HG02571 (cell line): ENCODE measurements around the gene SREBF1.

ENCODE experiments used
- ATAC-seq: cut with Tn5 transposase; IDR thresholded peaks from one replicate; pipeline ENCODE4 v1.9.1; 2021; ENCODE audit warnings: mild to moderate bottlenecking, moderate library complexity; ENCODE audit not compliant: unreplicated experiment

Gene SREBF1

GRCh38 chr17:17842111-17842876 is 5.5 kb upstream of the SREBF1 start:
- ATAC-seq, result no peak

DNA sequence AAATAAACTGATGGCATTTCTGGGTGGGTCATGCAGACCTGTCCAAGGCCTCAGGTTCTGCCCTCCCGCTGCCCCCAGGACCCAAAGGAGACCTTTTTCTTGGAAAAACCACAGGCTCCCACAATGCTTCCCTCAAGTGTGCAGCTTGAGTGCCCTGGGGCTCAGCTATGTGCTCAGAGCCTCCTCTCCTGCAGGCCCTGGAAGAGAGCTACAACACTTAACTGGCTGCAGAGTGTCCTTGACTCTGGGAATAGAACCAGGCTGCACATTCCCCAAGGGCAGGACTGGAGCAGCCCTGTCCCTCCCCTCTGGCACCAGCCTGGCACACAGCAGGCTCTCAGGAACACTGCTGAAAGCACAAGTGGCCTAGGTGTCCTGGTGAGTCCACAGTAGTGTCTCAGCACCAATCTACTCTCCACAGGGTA is 4.8 kb upstream of the SREBF1 start:
- no peak for ATAC-seq

GRCh38 chr17:17840751-17841591 is 4.2 kb upstream of the SREBF1 start:
- no peak for ATAC-seq

GRCh38 chr17:17839791-17840707 is 3.3 kb upstream of the SREBF1 start:
- ATAC-seq, result peak; percentile 45

GRCh38 chr17:17837966-17838962 is 1.5 kb upstream of the SREBF1 start:
- no peak for ATAC-seq

DNA sequence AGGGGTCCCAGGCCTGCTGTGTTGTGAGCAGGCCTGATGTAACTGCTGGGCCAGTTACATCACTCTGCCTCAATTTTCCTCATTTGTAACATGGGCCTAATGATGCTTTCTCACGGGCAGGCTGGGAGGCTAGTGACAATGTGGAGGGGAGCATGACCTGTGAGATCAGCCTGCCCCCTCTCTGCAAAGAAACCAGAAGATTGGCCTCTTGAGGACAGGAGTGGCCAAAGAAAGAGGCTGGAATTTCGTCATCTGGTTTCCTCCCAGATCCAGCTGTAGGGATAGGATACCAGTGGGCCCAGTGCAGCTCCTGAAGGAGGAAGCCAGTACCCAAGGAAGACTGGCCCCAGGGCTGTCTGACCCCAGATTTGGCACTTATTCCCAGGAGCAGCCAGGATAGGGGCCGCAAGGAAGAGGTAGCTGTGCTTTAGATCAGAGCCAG is 615 bp upstream of the SREBF1 start:
- ATAC-seq, result no peak

DNA sequence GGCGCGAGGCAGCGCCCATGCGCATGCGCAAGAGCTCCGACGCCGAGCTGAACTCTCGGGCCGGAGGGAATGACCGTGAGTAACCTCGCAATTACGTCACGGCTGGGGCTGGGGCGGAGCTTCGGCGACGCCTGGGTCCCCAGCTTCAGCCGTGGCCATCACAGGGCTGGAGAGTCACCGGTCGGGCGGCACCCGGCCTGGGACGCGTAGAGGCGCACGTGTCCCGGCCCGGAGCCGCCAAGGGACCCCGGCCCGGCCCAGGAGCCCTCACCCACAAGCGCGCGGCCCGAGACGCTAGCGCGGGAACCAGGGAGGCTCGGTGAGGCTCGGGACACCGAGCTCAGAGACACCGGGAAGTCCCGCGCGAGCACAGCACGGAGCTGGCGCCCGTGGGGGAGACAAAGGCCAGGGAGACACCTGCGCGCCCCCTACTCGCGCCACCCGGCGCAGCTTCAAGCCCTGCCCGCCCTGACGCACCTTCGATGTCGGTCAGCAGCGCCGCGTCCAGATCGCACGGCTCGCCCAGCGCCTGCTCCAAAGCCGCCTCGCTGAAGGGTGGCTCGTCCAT is 452 bp downstream of the SREBF1 start:
- ATAC-seq, result peak; percentile 60

DNA sequence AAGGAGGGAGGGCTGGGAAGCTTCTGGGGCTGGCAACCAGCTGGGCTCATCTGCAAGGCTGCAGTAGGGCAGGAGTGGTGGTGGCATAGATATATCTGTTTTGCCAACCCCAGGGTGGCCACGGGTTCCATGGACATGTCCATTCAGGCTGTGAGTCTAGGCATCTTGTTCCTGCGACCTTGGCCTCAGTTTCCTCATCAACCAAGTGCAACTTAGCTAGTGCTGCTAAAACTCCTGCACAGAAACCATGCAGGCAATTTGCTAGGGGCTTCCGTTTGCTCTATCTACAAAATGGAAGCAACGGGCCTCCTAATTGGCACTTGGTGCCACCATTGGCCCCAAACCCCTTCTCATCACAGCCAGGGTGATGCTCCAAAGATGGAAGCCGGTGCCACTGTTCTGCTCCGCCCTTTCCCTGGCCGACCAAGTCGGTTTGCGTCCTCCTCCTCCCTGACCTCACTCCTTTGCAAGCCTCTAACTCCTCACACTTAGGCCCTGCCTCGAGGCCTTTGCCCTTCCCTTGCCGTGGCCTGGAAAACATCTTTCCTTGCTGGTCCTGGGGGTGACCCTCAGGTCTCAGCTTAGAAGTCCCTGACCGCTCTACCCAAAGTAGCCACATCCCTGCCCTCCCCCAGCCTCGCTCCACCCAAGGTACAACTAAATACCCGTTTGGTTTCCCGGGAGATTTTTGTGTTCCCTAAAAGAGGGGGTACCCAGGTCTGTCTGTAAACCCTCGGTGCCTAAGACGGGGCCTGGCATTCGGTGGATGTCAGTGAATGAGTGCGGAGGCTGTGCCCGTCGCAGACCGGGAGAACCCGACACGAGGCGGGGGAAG is 1.2 kb downstream of the SREBF1 start:
- ATAC-seq, result no peak

DNA sequence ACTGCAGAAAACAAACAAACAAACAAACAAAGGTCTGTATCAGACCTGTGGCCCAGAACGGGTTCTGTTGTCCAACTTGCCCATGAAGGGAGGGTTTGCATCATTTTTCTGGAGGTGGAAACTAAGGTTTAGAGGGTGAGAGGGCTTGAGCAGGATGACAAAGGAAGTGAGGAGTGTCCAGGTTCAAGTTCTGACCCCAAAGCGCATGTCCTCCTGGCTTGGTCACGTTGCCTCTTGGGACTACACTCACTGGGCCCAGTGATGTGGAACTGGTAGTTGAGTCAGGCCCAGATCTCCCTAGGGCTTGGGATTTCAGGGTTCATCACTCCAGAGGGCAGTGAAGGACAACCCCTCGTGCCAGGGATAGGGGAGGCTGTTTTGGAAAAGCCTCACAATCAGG is 1.8 kb downstream of the SREBF1 start:
- ATAC-seq, result no peak

- ATAC-seq, result no peak
Measured at GRCh38 chr17:17833658-17834357, 3.0 kb downstream of the SREBF1 start.

DNA sequence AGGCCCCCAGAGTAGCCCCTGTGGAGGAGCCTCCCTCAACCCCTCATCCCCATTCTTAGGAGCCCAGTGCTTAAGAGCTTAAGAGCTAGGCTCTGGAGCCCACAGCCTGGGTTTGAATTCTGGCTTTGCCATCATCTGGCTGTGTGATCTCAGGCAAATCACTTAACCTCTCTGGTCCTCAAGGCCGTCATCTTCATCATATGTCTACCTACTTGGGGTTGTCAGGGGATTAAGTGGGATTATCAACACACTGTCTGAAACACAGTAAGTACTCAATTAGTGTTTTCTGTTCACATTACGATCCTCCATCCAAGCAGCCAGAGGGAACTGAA is 4.8 kb downstream of the SREBF1 start:
- no peak for ATAC-seq

GRCh38 chr17:17831208-17832031 is 5.4 kb downstream of the SREBF1 start:
- no peak for ATAC-seq

DNA sequence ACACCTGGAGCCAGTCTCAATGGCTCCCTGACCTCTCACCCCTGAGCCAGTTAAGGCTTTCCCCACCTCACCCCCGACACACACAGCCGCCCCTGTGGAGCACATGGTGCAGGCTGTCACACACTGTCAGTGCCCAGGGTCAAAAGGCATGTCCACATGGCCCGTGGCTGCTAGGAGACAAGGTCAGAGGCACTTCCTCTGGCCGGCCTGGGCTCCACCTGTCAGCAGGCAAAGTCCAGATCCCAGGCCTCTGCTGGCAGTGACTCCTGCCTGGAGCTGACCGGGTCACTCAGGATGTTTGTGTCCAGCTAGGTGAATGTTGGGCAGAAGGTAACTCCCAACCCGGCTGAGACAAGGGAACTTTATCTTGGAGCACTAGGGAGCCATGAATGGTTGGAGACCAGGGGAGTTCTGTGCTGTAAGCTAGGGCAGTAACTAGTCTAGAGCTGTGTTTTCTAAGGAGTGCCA is 6.0 kb downstream of the SREBF1 start:
- ATAC-seq, result no peak

DNA sequence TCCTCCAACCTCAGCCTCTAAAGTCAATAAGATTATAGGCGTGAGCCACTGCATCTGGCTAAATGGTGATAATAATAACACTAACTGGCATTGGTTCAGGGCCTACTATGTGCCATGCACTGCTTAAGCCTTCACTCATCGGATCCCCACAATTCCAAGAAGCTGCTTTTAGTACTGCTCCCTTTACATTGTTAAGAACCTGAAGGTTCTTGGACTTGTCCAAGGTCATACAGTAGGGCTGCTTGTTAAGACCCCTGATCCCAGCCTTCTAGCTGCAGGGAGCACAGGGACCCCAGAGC is 6.6 kb downstream of the SREBF1 start:
- ATAC-seq, result no peak

DNA sequence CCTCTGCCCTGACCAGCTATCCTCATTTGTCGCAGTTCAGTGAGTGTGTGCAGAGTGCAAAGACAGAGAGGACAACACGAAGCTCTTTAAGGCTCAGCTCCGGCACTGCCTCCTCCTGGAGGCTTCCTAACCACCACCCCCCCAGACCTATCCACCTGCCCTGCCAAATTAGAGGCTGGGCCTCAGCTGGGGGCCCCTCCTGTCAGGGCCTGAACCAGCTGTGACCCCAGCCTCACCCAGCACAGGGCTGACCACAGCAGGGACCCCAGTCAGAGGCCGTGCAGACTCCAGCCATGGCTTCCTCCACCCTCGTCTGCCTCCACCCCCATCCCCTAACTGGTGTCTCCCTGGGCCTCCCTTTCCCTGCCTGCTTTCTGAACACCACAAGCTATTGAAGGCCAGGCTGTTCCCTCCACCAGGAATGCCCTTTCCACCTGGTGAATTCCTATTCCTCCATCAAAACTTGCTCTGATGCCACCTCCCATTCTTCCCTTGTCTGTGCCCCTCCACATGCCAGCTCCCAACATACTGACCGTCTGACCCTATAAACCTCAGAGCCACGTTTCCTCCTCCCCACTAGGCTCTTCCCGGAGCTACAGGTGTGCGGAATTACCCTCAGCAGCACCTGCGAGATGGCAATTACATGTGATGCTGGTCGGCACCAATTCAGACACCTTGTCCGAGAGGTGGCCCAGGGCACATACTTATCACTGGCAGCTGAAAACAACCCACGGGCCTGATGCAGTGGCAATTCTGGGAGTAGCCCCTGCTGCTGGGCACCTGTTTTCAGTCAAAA is 8.8 kb downstream of the SREBF1 start:
- no peak for ATAC-seq

DNA sequence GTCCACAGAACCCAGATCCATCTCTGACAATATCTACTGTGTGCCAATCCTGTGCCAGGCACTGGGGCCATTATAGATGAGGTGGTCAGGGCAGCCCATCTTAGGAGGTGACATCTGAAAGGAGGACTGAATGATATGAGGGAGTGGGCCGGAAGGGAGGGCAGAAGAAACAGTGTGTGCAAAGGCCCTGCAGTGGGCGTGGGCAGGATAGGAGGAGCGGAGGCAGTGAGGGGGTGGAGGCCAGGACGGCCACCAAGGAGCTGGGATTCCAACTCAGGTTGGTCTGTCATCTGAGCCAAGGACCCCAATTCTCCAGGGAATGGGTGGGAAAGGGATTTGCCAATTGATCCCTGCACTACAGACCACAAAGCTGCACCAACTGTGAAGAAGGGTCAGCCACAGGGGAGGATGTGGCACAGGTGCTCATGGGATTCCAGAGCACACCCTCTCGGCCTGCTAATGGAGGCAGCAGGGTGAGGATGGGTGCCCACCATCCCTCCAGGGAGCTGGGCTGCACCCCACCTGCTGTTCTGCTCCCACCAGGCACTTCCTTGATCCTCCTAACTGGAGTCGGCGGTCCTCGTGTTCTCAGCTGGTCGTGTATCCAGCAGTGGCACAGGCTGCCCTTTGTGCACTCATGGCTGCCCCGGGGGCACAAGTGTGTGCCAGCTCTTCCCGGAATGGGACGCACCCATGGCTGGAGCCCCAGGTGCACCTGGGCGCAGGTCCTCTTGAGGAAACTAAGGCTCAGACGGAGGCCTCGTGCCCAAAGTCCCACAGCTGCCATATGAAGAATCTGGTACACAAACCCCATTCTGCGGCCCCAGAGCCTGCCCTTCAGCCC is 9.6 kb downstream of the SREBF1 start:
- no peak for ATAC-seq
